Right atrium auricular region (tissue), 2 donors: ENCODE measurements around the gene BBX. TPM values are rescaled to one million over a fixed set of nuclear protein-coding genes. Genes with fewer than 3 reads are reported as not detected.

Experiments
- DNase-seq: peaks from one replicate; pipeline ENCODE4 v3.0.0-alpha.2; 2019; ENCODE audit warnings: low spot score
- H3K27ac ChIP-seq, 2 donors: fragments of 200-600 bp; sonication (generic); 1 replicate in 1 of 2; 2 replicates in 1 of 2; pipeline ENCODE4 v1.5.1; 2016 to 2019
- H3K27me3 ChIP-seq, 2 donors: fragments of 200-600 bp; sonication (generic); one replicate each; pipeline versions ENCODE4 v1.5.1 to v1.6.0; 2017 to 2019
- H3K36me3 ChIP-seq: fragments of 200-600 bp; sonication (generic); one replicate; pipeline ENCODE4 v1.5.1; 2016
- H3K4me1 ChIP-seq, 2 donors: fragments of 200-600 bp; sonication (generic); one replicate each; pipeline versions ENCODE4 v1.5.1 to v1.6.0; 2017 to 2019
- H3K4me3 ChIP-seq, 2 donors: fragments of 200-600 bp; sonication (generic); 1 replicate in 1 of 2; 2 replicates in 1 of 2; pipeline ENCODE4 v1.5.1; 2017 to 2019; ENCODE audit warnings: mild to moderate bottlenecking in 1 of 2, moderate library complexity in 1 of 2
- H3K9me3 ChIP-seq, 2 donors: fragments of 200-600 bp; sonication (generic); one replicate each; pipeline ENCODE4 v1.5.1; 2019
- total RNA-seq, 2 donors: library from RNA; depleted of rRNA; stranded (reverse); fragments of >200 nt; gene quantifications; one replicate each; pipeline ENCODE4 v1.1.0, GENCODE V29; 2016
- TF ChIP-seq, protein P1 (sequence below), 2 donors: fragments of 200-600 bp; sonication (generic); IDR thresholded peaks; one replicate each; pipeline ENCODE4 v1.5.1; 2019; ENCODE audit warnings: antibody characterized with exemption in 2 of 2

Gene BBX
- total RNA-seq, 2 donors from 2014 or later: 33.8 to 57.2 TPM

DNA sequence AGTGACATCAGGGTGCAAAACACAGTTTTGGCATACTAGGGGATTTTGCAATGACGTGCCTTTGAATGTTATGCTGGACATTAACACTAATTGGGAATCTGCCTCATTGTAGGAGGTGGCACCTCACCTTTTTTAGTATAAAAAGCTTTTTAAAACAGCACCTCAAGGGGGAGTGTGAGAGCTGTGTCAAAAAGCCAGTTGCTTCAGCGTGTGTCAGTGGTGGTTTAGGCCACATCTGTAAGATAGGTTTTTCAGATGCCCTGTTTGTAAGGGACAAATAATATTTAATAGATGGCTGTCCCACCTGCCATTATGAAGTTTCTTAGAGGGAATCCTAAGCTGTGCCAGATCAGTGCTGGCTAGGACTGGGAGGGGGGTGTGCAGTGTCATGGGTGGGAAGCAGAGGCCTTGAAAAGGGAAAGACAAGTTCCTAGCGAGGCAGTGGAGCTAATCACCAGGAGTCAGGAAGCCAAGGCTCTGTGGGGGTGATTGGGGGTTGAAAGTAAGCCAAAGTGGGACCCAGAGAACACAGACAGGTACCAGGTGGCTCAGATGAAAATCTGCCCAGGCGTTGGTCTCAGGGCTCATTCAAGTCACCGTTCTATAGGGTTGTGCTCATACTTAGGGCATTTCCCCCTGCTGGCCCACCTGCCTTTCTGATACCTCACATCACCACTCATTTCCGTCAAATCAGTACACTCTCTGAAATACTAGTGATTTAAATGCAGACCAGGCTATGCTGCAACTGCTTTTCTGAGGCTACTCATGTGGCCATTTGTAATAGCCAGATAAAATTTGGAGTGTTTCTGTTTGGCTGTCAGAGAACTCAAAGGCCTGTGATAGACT is 120.5 kb downstream of the BBX start:
- Histone ChIP-seq H3K4me3 (no peak overlapping the region), H3K4me1 (peaks cover 0 to 12% of the 10 kb centered on the region in 2 donors)
- TF ChIP-seq, protein P1, sequence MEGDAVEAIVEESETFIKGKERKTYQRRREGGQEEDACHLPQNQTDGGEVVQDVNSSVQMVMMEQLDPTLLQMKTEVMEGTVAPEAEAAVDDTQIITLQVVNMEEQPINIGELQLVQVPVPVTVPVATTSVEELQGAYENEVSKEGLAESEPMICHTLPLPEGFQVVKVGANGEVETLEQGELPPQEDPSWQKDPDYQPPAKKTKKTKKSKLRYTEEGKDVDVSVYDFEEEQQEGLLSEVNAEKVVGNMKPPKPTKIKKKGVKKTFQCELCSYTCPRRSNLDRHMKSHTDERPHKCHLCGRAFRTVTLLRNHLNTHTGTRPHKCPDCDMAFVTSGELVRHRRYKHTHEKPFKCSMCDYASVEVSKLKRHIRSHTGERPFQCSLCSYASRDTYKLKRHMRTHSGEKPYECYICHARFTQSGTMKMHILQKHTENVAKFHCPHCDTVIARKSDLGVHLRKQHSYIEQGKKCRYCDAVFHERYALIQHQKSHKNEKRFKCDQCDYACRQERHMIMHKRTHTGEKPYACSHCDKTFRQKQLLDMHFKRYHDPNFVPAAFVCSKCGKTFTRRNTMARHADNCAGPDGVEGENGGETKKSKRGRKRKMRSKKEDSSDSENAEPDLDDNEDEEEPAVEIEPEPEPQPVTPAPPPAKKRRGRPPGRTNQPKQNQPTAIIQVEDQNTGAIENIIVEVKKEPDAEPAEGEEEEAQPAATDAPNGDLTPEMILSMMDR (IDR thresholded peaks at IDR 0.05): no peak

DNA sequence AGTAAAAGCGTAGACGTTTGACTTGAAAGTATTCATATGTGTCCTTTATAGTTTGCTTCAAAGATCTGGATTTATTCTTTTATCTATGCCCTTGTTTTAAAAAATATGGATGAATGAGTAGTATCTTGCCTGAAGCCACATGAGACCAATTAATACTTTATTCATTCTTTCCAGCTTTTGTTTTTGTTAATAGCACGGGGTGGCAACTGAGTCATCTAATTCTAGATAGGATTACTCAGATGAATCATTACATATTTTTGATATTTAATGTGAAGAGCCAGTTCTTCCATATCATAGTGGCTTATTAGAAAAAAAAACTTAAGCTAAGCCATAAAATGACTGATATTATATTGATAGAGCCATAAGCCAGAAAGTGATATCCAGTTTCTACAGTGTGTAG is 121.9 kb downstream of the BBX start:
- H3K4me1 ChIP-seq: peaks cover 0 to 12% of the 10 kb centered on the region in 2 donors
- no peaks in the 10 kb centered on the region for H3K27me3 ChIP-seq
- H3K4me3 ChIP-seq: no peak overlapping the region
- TF ChIP-seq, protein P1 (IDR thresholded peaks at IDR 0.05): no peak
- no peak overlapping the region for H3K27ac ChIP-seq
- no peaks in the 10 kb centered on the region for H3K9me3 ChIP-seq
- no peak for DNase-seq
- H3K36me3 ChIP-seq: no peaks in the 10 kb centered on the region

More for the DNA sequence above, 120.5 kb downstream of the BBX start:
- Histone ChIP-seq H3K9me3 (no peaks in the 10 kb centered on the region), H3K27me3 (no peaks in the 10 kb centered on the region), H3K36me3 (no peaks in the 10 kb centered on the region), H3K27ac (no peak overlapping the region)
- no peak for DNase-seq

DNA sequence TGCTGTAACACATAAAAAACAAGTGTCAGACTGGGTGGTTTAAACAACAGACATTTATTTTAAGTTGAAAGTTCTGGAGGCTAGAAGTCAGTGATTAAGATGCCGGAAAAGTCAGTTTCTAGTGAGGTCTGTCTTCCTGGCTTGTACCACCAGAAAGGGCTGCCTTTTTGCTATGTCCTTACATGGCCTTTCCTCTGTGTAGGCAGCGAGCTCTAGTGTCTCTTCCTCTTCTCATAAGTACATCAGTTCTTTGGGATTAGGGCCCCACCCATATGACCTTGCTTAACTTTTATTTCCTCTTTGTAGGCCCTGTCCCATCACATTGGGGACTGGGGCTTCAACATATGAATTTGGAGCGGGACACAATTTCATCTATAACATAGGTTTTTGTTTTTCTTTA is 128.0 kb downstream of the BBX start:
- H3K27me3 ChIP-seq: no peaks in the 10 kb centered on the region
- no peak overlapping the region for H3K4me3 ChIP-seq
- no peaks in the 10 kb centered on the region for H3K4me1 ChIP-seq
- no peak for DNase-seq
- TF ChIP-seq, protein P1 (IDR thresholded peaks at IDR 0.05): no peak
- H3K27ac ChIP-seq: no peak overlapping the region
- no peaks in the 10 kb centered on the region for H3K9me3 ChIP-seq
- H3K36me3 ChIP-seq: no peaks in the 10 kb centered on the region

GRCh38 chr3:107651782-107652181 is 129.0 kb downstream of the BBX start:
- DNase-seq: no peak
- Histone ChIP-seq H3K27ac (no peak overlapping the region), H3K4me3 (no peak overlapping the region), H3K4me1 (no peaks in the 10 kb centered on the region), H3K36me3 (no peaks in the 10 kb centered on the region), H3K9me3 (no peaks in the 10 kb centered on the region), H3K27me3 (no peaks in the 10 kb centered on the region)
- TF ChIP-seq, protein P1 (IDR thresholded peaks at IDR 0.05): no peak

GRCh38 chr3:107654218-107654617 is 131.5 kb downstream of the BBX start:
- H3K4me1 ChIP-seq: no peaks in the 10 kb centered on the region
- no peak for DNase-seq
- TF ChIP-seq, protein P1 (IDR thresholded peaks at IDR 0.05): no peak
- H3K27me3 ChIP-seq: no peaks in the 10 kb centered on the region
- no peak overlapping the region for H3K4me3 ChIP-seq
- no peaks in the 10 kb centered on the region for H3K9me3 ChIP-seq
- no peaks in the 10 kb centered on the region for H3K36me3 ChIP-seq
- H3K27ac ChIP-seq: no peak overlapping the region
